H4 (cell line): ENCODE data around the gene SLC7A6. TPM values are rescaled to one million over a fixed set of nuclear protein-coding genes. Genes with fewer than 3 reads are reported as not detected.

Experiments used
- DNase-seq: peaks from one replicate; pipeline ENCODE4 v3.0.0-alpha.2; 2015; ENCODE audit warnings: low spot score
- total RNA-seq: library from RNA; depleted of rRNA; stranded (reverse); fragments of >200 nt; shearing (Covaris generic); gene quantifications from 2 replicates; pipeline ENCODE4 v1.2.3, GENCODE V29; 2014

Gene SLC7A6
- total RNA-seq, 1 experiment from 2014 or later: 20.7 TPM

DNA sequence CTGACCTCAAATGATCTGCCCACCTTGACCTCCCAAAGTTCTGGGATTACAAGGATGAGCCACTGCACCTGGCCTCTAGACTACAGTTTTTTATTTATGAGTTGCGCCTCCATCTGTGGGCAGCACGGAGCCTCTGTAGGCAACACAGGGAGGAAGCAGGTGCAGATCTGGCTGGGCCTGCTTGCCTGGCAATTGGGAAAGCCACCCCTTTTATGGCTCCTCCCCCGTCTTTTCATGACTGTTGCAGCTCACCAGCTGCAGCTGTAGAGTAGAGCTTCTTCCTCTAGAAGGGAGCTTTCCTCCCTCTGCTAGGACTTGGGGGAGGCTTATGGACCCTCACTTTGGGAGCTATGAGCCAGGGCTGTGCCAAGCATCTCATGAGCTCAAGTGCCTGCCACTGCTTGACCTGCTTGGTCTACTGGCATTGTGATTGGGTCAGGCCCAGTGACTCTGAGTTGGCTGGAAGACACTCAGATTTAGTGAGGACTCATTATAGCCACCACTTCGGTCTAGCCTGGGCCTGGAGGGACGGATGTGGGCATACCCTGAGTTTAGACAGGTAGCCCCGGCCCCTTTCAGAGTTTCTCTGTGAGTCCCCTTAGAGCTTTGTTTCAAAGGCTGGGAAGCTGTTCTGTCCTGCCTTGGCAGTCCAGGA is 6.9 kb upstream of the SLC7A6 start:
- no peak for DNase-seq

DNA sequence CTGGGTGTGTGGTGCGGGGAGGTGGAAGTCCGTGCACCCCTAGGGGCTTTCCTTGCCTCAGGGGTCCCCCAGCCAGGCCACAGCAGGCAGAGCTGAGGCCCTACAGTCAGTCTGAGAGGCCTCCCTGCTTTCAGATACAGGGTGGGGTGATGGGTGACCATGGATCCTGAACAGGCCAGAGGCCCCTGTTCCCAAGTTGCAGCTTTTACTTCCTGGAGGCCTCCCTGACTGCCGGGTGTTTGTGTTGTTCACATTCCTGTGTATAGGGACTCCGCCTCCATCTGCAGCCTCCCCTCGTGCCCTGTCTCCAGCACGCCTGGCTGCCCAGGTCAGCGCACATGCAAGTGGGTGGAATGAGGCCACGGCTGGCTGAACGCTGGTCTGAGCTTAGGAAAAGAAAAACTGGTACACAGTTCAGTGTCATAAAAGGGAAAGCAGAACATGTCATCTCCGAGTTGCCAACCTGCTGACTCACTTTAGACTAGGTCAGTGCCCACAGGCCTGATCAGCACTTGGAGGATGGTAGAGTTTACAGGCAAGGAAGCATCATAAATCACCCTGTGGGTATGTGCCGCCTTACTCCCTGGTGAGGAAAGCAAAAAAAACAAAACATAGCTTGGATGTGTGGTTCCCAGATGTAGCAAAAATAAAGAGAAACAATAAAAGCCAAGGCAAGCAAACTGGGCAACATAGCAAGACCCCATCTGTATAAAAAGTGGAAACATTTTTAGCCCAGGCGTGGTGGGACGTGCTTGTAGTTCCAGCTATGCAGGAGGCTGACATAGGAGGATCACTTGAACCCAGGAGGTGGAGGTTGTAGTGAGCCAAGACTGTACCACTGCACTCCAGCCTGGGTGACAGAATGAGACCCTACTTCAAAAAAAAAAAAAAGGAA is 6.2 kb upstream of the SLC7A6 start:
- DNase-seq: peak; percentile 92

DNA sequence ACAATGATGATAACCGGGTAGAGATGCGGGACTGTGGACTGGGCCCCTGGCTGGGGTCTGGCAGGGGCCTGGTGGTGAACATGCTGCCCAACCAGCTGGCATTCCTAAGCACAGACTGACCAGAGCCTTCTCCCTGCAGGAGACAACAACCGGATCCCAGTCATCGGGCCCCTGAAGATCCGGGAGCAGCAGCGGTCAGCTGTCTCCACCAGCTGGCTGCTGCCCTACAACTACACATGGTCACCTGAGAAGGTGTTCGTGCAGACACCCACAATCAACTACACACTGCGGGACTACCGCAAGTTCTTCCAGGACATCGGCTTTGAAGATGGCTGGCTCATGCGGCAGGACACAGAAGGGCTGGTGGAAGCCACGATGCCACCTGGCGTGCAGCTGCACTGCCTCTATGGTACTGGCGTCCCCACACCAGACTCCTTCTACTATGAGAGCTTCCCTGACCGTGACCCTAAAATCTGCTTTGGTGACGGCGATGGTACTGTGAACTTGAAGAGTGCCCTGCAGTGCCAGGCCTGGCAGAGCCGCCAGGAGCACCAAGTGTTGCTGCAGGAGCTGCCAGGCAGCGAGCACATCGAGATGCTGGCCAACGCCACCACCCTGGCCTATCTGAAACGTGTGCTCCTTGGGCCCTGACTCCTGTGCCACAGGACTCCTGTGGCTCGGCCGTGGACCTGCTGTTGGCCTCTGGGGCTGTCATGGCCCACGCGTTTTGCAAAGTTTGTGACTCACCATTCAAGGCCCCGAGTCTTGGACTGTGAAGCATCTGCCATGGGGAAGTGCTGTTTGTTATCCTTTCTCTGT is 5.1 kb upstream of the SLC7A6 start:
- DNase-seq: no peak

DNA sequence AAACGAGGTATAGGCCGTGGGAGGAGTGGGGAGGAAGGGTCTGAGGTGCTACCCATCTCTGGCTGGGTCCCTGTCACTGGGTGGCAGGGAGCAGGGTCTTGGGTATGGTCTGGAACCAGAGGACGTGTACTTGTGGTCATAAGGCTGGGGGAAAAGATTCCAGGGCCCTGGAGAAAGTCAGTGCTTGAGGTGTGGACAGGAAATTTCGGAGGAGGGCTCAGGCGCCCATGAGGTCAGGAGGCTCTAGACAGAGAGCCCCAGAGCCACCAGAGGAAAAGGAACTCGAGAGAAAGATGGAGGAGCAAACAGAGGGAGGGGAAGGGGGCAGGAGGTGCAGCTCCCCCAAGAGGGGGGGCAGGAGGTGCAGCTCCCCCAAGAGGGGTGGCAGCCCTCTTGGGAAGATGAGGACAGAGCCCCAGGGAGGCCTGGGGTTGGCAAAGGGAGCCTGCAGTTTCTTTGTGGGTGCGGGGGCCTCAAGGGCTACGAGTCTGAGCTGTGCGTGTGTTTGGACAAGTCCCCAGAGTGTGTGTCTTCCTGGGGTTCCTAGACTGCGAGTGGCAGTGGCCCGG is 683 bp upstream of the SLC7A6 start:
- DNase-seq: no peak

DNA sequence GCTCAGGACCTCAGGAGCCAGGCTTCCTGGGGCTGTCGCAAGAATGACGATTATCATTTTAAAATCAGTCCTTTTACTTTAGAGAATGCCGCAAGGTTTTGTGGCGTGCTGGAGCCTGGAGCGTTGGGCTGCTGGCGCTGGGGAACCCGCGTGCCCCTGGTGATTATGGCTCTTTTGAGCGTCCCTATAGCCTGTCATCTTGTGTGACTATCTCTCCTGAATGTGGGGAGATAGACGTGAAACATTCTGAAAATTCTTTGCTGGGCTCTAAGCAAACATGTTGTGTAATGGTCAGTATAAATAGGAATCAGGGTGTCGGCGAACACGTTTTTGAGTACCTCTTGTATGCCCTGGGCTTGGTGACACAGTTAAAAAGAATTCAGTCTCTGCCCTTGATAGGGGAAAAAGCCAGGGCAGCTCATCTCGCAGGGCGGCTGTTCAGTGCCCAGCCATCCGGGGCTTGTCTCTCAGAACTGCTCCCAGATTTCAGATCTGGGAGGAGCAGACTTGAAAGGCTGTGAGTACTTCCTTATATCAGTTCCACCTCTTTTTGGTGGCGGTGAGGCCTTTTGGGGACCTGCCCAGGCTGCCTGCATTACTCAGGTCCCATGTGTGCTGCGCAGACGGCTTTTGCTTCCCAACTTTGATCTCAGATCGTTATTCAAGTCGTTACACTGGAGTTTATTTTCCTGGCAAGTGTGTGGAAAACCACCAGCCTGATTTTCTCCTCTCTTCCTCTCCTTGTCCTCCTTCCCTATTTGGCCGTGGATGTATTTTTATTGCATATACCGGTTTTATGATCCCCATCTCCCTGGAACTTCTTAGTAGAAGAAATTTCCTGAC is 973 bp downstream of the SLC7A6 start:
- DNase-seq: peak; percentile 48

GRCh38 chr16:68267612-68268405 is 3.5 kb downstream of the SLC7A6 start:
- DNase-seq: no peak

GRCh38 chr16:68269793-68270192 is 5.5 kb downstream of the SLC7A6 start:
- DNase-seq: no peak

DNA sequence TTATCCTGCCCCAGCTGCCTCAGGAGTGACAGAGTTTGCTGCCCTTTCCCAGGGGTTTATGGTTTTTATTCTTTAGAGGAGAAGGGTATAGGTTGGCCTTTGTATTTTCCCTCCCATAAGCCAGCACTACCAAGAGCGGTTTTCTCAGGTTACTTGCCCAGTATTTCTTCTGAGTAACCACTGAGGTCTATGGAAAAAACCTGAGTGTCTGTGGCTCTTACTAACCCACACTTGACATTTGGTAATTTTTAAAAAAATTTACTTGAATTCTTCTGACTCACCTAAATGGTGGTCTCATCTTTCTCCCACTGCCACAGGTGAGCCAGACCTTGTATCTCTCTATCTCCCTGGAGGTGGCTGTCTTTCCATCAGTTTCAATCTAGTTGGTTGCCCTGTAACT is 6.0 kb downstream of the SLC7A6 start:
- DNase-seq: no peak

DNA sequence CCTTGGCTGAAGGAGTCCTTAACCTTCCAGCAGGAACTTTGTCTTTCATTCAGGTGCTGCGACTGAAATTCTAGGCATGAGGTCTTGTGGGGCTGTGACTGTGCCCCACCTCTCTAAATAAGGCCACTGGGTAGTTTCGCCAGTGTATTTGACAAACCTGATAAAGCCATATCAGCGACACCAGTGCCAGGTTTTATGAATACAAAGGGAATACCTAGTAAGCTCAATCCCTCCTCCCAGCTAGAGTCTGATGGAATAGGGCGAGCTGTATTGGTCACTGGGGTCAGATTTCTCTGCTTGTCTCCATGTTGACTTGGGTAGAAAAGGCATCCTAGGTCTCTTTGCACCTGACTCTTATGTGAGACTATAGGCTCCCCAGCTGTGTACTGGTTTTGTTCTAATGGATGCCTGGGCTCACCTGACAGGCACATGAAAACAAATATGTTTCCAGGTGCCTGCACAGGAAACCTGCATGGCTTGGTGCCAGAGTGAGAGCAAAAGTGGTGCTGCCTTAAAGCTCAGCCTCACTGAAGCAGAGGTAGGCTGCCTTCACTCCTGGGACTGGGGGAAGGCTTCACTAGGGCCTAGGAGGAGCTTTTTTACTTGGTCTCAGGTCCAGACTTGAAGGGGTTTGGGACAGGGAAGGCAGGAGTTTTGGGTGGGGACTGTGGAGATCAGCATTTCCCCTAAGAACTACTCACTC is 8.3 kb downstream of the SLC7A6 start:
- no peak for DNase-seq

DNA sequence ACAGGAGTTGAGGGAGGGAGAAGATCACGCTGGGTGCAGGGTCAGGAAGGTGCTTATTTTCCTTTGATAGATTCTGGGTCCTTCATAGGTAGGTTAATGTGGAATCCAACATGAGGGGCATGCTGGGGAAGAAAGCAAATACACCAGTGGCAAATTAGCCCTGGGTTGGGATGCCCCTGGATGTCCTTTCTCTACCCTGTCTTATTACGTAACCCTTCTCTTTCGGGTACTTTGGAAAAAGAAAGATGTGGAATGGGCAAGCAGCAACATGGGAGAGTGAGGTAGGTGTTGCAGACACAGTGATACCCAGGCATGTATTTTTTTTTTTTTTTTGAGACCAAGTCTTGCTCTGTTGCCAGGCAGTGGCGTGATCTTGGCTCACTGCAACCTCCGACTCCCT is 9.1 kb downstream of the SLC7A6 start:
- no peak for DNase-seq

GRCh38 chr16:68273896-68274295 is 9.6 kb downstream of the SLC7A6 start:
- DNase-seq: no peak

DNA sequence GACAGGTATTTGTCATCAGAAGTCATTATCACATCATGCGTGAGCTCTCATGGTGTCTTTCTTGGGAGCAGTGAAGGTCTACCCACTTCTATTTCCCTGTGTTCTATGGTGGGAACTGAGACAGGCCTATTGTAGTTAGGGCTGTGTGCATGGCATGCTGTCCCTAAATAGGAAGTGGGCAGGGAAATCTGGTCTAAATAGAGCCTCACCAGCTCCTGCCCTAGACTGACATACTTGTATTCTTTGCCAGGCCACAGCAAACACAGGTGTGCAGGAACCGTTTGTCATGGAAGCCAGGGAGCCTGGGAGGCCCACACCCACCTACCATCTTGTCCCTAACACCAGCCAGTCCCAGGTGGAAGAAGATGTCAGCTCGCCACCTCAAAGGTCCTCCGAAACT is 10.1 kb downstream of the SLC7A6 start:
- DNase-seq: no peak

GRCh38 chr16:68275611-68276191 is 11.4 kb downstream of the SLC7A6 start:
- no peak for DNase-seq

DNA sequence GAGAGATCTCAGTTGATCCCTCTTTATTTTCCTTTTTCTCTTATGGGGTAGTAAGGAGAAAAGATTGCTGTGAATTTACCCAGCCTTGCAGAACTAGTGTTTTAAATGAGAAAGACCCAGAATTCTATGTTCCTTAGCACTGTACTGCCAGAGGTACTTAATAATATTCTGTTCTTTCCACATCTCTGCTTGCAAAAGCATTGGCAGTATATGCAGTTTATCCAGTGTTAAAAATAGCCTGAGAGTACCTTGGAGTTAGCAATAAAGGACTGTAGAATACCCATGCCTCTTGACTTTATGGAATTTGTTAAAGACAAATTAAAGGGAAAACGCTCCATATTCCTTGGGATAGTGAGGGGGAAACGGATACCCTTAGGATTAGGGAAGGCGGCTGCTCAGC is 11.9 kb downstream of the SLC7A6 start:
- no peak for DNase-seq

- DNase-seq: no peak
Measured at GRCh38 chr16:68279726-68280558, 15.6 kb downstream of the SLC7A6 start.

DNA sequence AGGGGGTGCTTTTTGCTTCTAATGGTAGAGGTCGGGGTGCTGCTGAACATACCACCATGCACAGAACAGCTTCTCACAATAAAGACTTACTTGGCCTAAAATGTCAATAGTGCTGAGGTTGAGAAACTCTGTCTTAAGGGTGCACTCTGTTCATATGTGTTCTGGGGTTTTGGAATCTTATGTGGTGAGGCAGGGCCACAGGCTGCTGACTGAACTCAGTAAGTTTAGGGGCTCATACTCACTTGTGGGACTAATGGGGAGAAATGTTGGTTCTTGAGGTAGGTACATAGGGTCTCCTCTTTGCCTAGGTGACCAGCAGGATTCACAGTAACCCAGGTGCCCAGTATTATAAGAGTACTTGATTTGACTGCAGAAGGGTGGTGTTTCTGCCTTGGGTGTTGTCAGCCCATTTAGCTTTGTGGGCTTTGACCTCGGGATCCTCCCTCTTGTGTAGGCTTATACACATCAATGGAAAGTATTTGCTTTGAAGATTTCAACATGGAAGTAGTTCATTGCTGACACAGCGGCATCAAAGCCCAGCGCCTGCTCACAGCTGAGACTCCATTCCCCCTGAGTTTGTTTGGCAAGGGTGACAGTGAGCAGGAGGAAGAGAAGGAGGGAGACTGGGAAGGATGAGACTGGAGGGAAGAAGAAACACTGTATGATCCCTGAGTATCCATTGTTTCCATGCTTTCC is 17.2 kb downstream of the SLC7A6 start:
- DNase-seq: no peak

GRCh38 chr16:68282064-68282452 is 17.7 kb downstream of the SLC7A6 start:
- DNase-seq: no peak

- DNase-seq: no peak
Measured at GRCh38 chr16:68283346-68283745, 19.0 kb downstream of the SLC7A6 start.
